SK-N-SH (cell line): ENCODE measurements around the gene PDE10A. TPM values are rescaled to one million over a fixed set of nuclear protein-coding genes. Genes with fewer than 3 reads are reported as not detected.

ENCODE experiments used
- CTCF ChIA-PET: fragments of 300-600, 350-600 bp; formaldehyde crosslinking; extraction: SDS; loops from one replicate; lab custom pipeline; 2021; lab: Yijun Ruan, JAX
- POLR2A ChIA-PET: fragments of 350-600 bp; sonication (Branson Sonifier 250); formaldehyde crosslinking; extraction: SDS; loops from one replicate; lab custom pipeline; 2020; ENCODE audit warnings: antibody characterized with exemption, inconsistent platforms; lab: Yijun Ruan, JAX
- DNase-seq: peaks from one replicate; pipeline ENCODE4 v3.0.0; 2012
- H2AFZ ChIP-seq: fragments of 200-600 bp; sonication (generic); 2 replicates; pipeline ENCODE4 v1.8.1; 2016; ENCODE audit warnings: antibody characterized with exemption, mild to moderate bottlenecking, low read depth
- H3F3A ChIP-seq: fragments of 200-600 bp; sonication (generic); replicated peaks from 2 replicates; pipeline ENCODE3; 2016; ENCODE audit warnings: antibody characterized with exemption, mild to moderate bottlenecking; ENCODE audit not compliant: insufficient read depth
- H3K27ac ChIP-seq, 2 experiments: fragments of 200-500 bp in 1 of 2; fragments of 200-600 bp in 1 of 2; sonication (Bioruptor generic) in 1 of 2; sonication (generic), shearing (Covaris generic) in 1 of 2; 2 replicates each; pipeline versions ENCODE4 v1.5.1 to v1.6.1; 2014 to 2016; ENCODE audit warnings: low read depth in 2 of 2, inconsistent platforms in 1 of 2, low read length in 1 of 2, mild to moderate bottlenecking in 1 of 2, mixed read lengths in 1 of 2
- H3K27me3 ChIP-seq: fragments of 200-600 bp; sonication (generic), shearing (Covaris generic); 2 replicates; pipeline ENCODE4 v1.6.1; 2016; ENCODE audit warnings: mixed run types; ENCODE audit not compliant: insufficient read depth
- H3K36me3 ChIP-seq, 2 experiments: fragments of 200-500 bp in 1 of 2; fragments of 200-600 bp in 1 of 2; sonication (Bioruptor generic) in 1 of 2; sonication (generic) in 1 of 2; replicated peaks in 1 of 2; 2 replicates each; pipeline versions ENCODE3 to v1.5.1; 2014 to 2016; ENCODE audit warnings: low read length in 1 of 2, mild to moderate bottlenecking in 1 of 2; ENCODE audit not compliant: insufficient read depth in 2 of 2, control insufficient read depth in 1 of 2
- H3K4me1 ChIP-seq, 2 experiments: fragments of 200-500 bp in 1 of 2; fragments of 200-600 bp in 1 of 2; sonication (Bioruptor generic) in 1 of 2; sonication (generic), shearing (Covaris generic) in 1 of 2; 2 replicates each; pipeline versions ENCODE4 v1.5.1 to v1.6.1; 2014 to 2016; ENCODE audit warnings: low read depth in 1 of 2, low read length in 1 of 2, mixed run types in 1 of 2; ENCODE audit not compliant: insufficient read depth in 2 of 2, control insufficient read depth in 1 of 2
- H3K4me2 ChIP-seq: fragments of 200-600 bp; sonication (generic), shearing (Covaris generic); 2 replicates; pipeline ENCODE4 v1.6.1; 2017; ENCODE audit warnings: mixed run types
- H3K4me3 ChIP-seq, 2 experiments: fragments of 200-500 bp in 1 of 2; fragments of 200-600 bp in 1 of 2; sonication (Bioruptor generic) in 1 of 2; sonication (generic), shearing (Covaris generic) in 1 of 2; 2 replicates each; pipeline versions ENCODE4 v1.5.1 to v1.8.1; 2014 to 2016; ENCODE audit warnings: low read depth in 2 of 2, inconsistent platforms in 1 of 2, low read length in 1 of 2, mild to moderate bottlenecking in 1 of 2, mixed read lengths in 1 of 2, moderate library complexity in 1 of 2
- H3K79me2 ChIP-seq: fragments of 200-600 bp; sonication (generic); 2 replicates; pipeline ENCODE4 v1.8.1; 2017; ENCODE audit warnings: mild to moderate bottlenecking; ENCODE audit not compliant: insufficient read depth
- H3K9ac ChIP-seq: fragments of 200-600 bp; sonication (generic); 2 replicates; pipeline ENCODE4 v1.6.1; 2017; ENCODE audit warnings: mixed run types
- H3K9me2 ChIP-seq: fragments of 200-600 bp; sonication (generic); 2 replicates; pipeline ENCODE4 v1.6.1; 2017; ENCODE audit warnings: mixed run types
- H3K9me3 ChIP-seq: fragments of 200-600 bp; sonication (generic); 2 replicates; pipeline ENCODE4 v1.6.1; 2017; ENCODE audit warnings: mixed run types, mild to moderate bottlenecking, moderate library complexity
- H4K20me1 ChIP-seq: fragments of 200-600 bp; sonication (generic); 2 replicates; pipeline ENCODE4 v1.6.1; 2017; ENCODE audit warnings: mild to moderate bottlenecking, mixed run types; ENCODE audit not compliant: insufficient read depth
- CHD2 ChIP-seq: fragments of 150-350 bp; IDR thresholded peaks from 2 replicates; pipeline ENCODE4 v1.6.1; 2018; ENCODE audit warnings: low read length; ENCODE audit not compliant: partially characterized antibody
- ELF1 ChIP-seq: IDR thresholded peaks from 2 replicates; pipeline ENCODE4 v1.4.0; 2012
- FOXJ3 ChIP-seq: sonication (generic); formaldehyde crosslinking; IDR thresholded peaks from 2 replicates; pipeline ENCODE4 v1.5.1; 2020; ENCODE audit warnings: mild to moderate bottlenecking, missing genetic modification reagents
- FOXM1 ChIP-seq: IDR thresholded peaks from 2 replicates; pipeline ENCODE4 v1.4.0; 2012; ENCODE audit warnings: low read depth, mild to moderate bottlenecking
- GABPA ChIP-seq: IDR thresholded peaks from 2 replicates; pipeline ENCODE4 v1.4.0; 2012; ENCODE audit warnings: low read depth, mild to moderate bottlenecking
- IRF3 ChIP-seq: fragments of 150-350 bp; IDR thresholded peaks from 2 replicates; pipeline ENCODE4 v1.6.1; 2016; ENCODE audit warnings: mild to moderate bottlenecking, low read depth, low read length
- MXI1 ChIP-seq: IDR thresholded peaks from 2 replicates; pipeline ENCODE4 v1.6.1; 2012; ENCODE audit warnings: mild to moderate bottlenecking, low read depth, low read length, improper control_type of control experiment
- NRF1 ChIP-seq: IDR thresholded peaks from 2 replicates; pipeline ENCODE4 v1.6.1; 2012; ENCODE audit warnings: low read depth, mild to moderate bottlenecking, low read length
- POLR2AphosphoS5 ChIP-seq: IDR thresholded peaks from 2 replicates; pipeline ENCODE4 v1.6.1; 2012; ENCODE audit warnings: low read depth, low read length
- RAD21 ChIP-seq: IDR thresholded peaks from 2 replicates; pipeline ENCODE4 v1.6.1; 2012; ENCODE audit warnings: mild to moderate bottlenecking, low read length
- RCOR1 ChIP-seq: fragments of 150-350 bp; IDR thresholded peaks from 2 replicates; pipeline ENCODE4 v1.6.1; 2017; ENCODE audit warnings: antibody characterized with exemption, low read length
- RXRA ChIP-seq: IDR thresholded peaks from 2 replicates; pipeline ENCODE4 v1.4.0; 2012; ENCODE audit warnings: low read depth, mild to moderate bottlenecking, borderline replicate concordance
- SIN3A ChIP-seq: IDR thresholded peaks from 2 replicates; pipeline ENCODE4 v1.6.1; 2012; ENCODE audit warnings: low read depth, mild to moderate bottlenecking, low read length, moderate library complexity, borderline replicate concordance
- SMC3 ChIP-seq: IDR thresholded peaks from 2 replicates; pipeline ENCODE4 v1.6.1; 2012; ENCODE audit warnings: low read depth, low read length, improper control_type of control experiment
- TEAD4 ChIP-seq: IDR thresholded peaks from 2 replicates; pipeline ENCODE4 v1.4.0; 2012; ENCODE audit warnings: mild to moderate bottlenecking, borderline replicate concordance; ENCODE audit not compliant: insufficient read depth
- YY1 ChIP-seq: IDR thresholded peaks from 2 replicates; pipeline ENCODE4 v1.4.0; 2012; ENCODE audit warnings: low read depth, mild to moderate bottlenecking
- WGBS: methylation state at CpG from one replicate; pipeline ENCODE4 v1.1.6; 2017; ENCODE audit warnings: low lambda C conversion rate; 5-methylcytosine and 5-hydroxymethylcytosine counted together
- polyA plus RNA-seq, 3 experiments: library from polyadenylated mRNA; depleted of rRNA; stranded (reverse); fragments of >200 nt; gene quantifications; 2 replicates each; pipeline ENCODE4 v1.2.3, GENCODE V29; 2012
- TF ChIP-seq, protein P1 (sequence below): IDR thresholded peaks from 2 replicates; pipeline ENCODE4 v1.4.0; 2012; ENCODE audit warnings: low read depth
- TF ChIP-seq, protein P2 (sequence below): IDR thresholded peaks from 2 replicates; pipeline ENCODE4 v1.6.1; 2012; ENCODE audit warnings: mild to moderate bottlenecking, low read depth, low read length, moderate library complexity

Gene PDE10A
- polyA plus RNA-seq, 1 of the 3 experiments (the other 2 are of a cell fraction) = 0.43 TPM

- TF ChIP-seq IRF3 = no peak
- TF ChIP-seq NRF1 = no peak
- TF ChIP-seq, all 33 proteins: peak for 0
Measured at GRCh38 chr6:165645919-165646318, 17.1 kb downstream of the PDE10A start (continued).

DNA sequence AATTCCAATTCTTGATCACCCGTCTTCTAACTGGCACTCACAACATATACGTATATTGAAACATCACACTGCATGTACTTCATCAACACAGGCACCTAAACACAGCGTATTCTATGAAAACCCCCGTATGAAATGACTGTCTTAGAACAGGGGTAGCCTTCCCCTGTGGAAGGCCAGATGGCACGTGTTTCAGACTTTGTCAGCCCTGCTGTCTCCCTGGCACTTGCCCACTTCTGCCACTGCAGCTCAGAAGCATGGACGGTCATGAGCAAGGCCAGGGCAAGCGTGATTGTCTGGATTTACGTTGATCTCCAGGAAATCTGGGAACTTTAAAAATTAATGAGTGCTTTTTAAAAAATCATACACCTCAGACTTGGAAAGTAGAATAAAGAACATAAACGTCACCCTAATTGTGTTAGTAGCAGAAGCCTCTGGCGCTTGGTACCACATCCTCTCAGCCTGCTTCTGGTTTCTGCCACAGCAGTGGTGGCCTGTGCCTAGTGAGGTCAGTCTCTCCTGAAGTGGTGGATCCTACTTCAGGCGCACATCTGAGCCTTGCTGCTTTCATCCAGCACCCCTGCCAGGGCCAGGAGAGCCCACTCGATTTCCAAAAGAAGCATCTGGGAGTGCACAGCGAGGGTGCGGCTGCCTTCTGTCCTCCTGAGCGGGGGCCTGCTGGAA, 18.3 kb downstream of the PDE10A start:
- H4K20me1 ChIP-seq = no peaks in the 10 kb centered on the region
- no peaks in the 10 kb centered on the region for H3K9me3 ChIP-seq
- no peak overlapping the region for H3K27ac ChIP-seq
- no peaks in the 10 kb centered on the region for H3K36me3 ChIP-seq
- no peak overlapping the region for H3K4me2 ChIP-seq
- TF ChIP-seq RXRA = no peak
- TF ChIP-seq MXI1 = no peak
- TF ChIP-seq YY1 = no peak
- TF ChIP-seq RAD21 = no peak
- TF ChIP-seq IRF3 = no peak
- TF ChIP-seq, all 33 proteins: peak for 0
- no peak for DNase-seq
- Histone ChIP-seq H3K9ac (no peak overlapping the region), H3K4me1 (peaks cover 0 to 11% of the 10 kb centered on the region in 2 experiments; a peak in 1 of 4 replicates), H2AFZ (no peak overlapping the region), H3K79me2 (no peaks in the 10 kb centered on the region), H3K4me3 (no peak overlapping the region), H3F3A (peaks cover 3% of the 10 kb centered on the region), H3K9me2 (no peaks in the 10 kb centered on the region), H3K27me3 (no peaks in the 10 kb centered on the region)
- ChIA-PET POLR2A (no interaction called here), CTCF (no interaction called here)
- WGBS = 68% methylated on average over 10 of the region's 15 CpGs

DNA sequence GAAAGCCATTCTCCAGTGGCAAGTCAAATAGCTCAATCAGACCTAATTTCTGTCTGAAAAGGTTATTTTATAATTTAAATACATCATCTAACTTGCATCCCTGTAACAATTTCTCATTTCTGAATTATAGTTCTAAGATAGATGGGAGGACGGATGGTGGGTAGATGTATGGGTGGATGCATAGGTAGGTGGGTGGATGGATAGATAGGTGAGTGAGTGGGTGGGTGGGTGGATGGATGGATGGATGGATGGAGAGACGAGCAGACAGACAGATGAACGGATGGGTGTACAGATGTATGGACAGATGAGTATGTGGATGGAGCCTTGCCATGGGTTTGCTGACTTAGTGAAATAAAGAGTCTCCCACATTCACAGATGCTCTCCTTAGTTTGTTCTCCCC, 20.0 kb downstream of the PDE10A start:
- H4K20me1 ChIP-seq = no peaks in the 10 kb centered on the region
- POLR2A ChIA-PET = no interaction called here
- no peaks in the 10 kb centered on the region for H3K36me3 ChIP-seq
- no peak overlapping the region for H2AFZ ChIP-seq
- CTCF ChIA-PET = no interaction called here
- H3K4me1 ChIP-seq = peaks cover 0 to 4% of the 10 kb centered on the region in 2 experiments; a peak in 1 of 4 replicates
- no peaks in the 10 kb centered on the region for H3K9me3 ChIP-seq
- no peak overlapping the region for H3K9ac ChIP-seq
- 48% methylated on average over 3 of the region's 3 CpGs for WGBS
- DNase-seq = no peak
- no peaks in the 10 kb centered on the region for H3F3A ChIP-seq
- H3K79me2 ChIP-seq = no peaks in the 10 kb centered on the region
- H3K9me2 ChIP-seq = no peaks in the 10 kb centered on the region
- H3K27ac ChIP-seq = no peak overlapping the region
- H3K4me3 ChIP-seq = no peak overlapping the region
- no peak overlapping the region for H3K4me2 ChIP-seq
- no peaks in the 10 kb centered on the region for H3K27me3 ChIP-seq
- TF ChIP-seq NRF1 (no peak), RXRA (no peak), RCOR1 (no peak), SMC3 (no peak), TEAD4 (no peak), GABPA (no peak), CHD2 (no peak), SIN3A (no peak), FOXJ3 (CRISPR knock-in tag) (no peak), POLR2AphosphoS5 (no peak), FOXM1 (no peak), MXI1 (no peak), ELF1 (no peak)
- TF ChIP-seq, protein P1, sequence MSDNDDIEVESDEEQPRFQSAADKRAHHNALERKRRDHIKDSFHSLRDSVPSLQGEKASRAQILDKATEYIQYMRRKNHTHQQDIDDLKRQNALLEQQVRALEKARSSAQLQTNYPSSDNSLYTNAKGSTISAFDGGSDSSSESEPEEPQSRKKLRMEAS = no peak
- TF ChIP-seq, protein P2, sequence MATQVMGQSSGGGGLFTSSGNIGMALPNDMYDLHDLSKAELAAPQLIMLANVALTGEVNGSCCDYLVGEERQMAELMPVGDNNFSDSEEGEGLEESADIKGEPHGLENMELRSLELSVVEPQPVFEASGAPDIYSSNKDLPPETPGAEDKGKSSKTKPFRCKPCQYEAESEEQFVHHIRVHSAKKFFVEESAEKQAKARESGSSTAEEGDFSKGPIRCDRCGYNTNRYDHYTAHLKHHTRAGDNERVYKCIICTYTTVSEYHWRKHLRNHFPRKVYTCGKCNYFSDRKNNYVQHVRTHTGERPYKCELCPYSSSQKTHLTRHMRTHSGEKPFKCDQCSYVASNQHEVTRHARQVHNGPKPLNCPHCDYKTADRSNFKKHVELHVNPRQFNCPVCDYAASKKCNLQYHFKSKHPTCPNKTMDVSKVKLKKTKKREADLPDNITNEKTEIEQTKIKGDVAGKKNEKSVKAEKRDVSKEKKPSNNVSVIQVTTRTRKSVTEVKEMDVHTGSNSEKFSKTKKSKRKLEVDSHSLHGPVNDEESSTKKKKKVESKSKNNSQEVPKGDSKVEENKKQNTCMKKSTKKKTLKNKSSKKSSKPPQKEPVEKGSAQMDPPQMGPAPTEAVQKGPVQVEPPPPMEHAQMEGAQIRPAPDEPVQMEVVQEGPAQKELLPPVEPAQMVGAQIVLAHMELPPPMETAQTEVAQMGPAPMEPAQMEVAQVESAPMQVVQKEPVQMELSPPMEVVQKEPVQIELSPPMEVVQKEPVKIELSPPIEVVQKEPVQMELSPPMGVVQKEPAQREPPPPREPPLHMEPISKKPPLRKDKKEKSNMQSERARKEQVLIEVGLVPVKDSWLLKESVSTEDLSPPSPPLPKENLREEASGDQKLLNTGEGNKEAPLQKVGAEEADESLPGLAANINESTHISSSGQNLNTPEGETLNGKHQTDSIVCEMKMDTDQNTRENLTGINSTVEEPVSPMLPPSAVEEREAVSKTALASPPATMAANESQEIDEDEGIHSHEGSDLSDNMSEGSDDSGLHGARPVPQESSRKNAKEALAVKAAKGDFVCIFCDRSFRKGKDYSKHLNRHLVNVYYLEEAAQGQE = no peak
